IPS-18c (cell line): ENCODE data around the gene ATP1B2.
A peak's percentile ranks its signal among the peaks of the same experiment; 100 is the strongest.
"Not testable (repeated sequence)": the region's sequence is repeated elsewhere in the genome, so short reads cannot be mapped to it uniquely, and the experiment has no call there.

Source experiments
- H3K4me3 ChIP-seq: 2 replicates; pipeline ENCODE4 v1.7.0; 2013; ENCODE audit warnings: low read depth, mild to moderate bottlenecking, low read length, moderate library complexity; ENCODE audit not compliant: insufficient read depth
- H3K9me3 ChIP-seq: one replicate; pipeline ENCODE4 v1.6.1; 2013; ENCODE audit warnings: mild to moderate bottlenecking, low read length, moderate library complexity; ENCODE audit not compliant: control insufficient read depth, insufficient read depth

Gene ATP1B2

DNA sequence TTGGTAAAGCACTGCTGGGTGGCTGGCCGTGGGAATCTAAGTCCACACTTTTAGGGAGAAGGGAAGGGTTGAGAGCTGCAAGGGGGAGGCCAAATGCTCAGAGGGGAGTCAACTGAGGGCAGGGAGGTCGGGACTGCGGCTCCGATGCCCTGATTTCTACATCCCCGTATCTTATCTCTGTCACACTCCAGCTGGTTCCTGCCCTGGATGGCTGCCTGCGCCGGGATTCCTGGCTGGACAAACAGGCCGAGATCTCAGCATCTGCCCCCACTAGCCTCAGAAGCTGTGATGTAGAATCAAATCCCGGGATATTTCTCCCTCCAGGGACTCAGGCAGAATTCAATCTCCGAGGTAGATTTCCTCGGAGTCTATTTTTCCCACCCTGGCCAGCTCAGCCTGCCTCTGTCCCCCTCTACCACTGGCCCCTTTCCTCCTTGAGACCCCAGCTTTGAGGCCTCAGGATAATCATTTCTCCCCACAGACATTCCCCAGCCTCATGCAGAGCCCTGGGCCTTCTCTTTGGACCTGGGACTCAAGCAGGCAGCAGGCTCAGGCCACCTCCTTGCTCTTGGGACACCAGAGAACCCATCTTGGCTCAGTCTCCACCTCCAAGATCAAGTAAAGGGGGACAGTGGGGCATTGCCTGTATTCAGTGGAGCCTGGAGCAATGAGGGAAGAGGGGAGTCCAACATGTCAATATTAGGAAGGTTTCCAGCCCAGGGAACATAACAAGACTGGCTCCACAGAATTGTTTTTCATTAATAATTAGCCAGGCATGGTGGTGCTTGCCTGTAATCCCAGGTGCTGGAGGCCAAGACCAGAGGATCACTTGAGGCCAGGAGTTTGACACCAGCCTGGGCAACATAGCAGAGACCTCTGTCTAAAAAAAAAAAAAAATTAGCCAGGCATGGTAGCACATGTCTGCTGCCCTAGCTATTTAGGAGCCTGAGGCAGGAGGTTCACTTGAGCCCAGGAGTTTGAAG, 19.0 kb upstream of the ATP1B2 start:
- no peaks in the 10 kb centered on the region for H3K9me3 ChIP-seq
- no peak overlapping the region for H3K4me3 ChIP-seq

DNA sequence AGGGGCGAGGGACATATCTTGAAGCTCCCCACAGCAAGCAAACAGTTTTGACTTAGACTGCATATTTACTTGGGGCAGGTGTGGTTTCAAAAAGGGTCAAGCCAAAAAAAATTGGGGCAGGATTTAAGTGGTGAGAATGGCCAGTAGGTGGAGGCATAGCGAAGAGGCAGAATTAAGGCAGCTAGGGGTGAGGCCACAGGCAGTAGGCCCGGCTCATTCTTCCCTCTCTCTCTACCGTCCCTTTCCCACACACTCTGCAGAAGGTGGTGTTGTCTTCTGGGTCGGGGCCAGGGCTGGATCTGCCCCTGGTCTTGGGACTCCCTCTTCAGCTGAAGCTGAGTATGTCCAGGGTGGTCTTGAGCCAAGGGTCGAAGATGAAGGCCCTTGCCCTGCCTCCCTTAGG, 18.2 kb upstream of the ATP1B2 start:
- H3K4me3 ChIP-seq: no peak overlapping the region
- no peaks in the 10 kb centered on the region for H3K9me3 ChIP-seq

DNA sequence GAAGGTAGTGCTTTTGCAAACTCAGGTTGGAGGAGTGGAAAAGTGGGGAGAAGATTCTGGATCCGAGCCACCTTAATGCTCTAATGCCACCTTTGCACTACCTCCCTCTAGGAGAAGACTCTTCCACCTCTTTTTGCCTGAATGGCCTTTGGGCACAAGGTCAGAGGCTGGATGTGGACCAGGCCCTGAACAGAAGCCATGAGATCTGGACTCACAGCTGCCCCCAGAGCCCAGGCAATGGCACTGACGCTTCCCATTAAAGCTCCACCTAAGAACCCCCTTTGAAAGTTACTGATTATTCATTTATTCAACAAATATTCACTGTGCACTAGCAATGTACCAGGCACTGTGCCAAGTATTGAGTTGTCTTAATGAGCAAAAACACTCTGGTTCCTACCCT, 17.6 kb upstream of the ATP1B2 start:
- Histone ChIP-seq H3K4me3 (no peak overlapping the region), H3K9me3 (no peaks in the 10 kb centered on the region)

DNA sequence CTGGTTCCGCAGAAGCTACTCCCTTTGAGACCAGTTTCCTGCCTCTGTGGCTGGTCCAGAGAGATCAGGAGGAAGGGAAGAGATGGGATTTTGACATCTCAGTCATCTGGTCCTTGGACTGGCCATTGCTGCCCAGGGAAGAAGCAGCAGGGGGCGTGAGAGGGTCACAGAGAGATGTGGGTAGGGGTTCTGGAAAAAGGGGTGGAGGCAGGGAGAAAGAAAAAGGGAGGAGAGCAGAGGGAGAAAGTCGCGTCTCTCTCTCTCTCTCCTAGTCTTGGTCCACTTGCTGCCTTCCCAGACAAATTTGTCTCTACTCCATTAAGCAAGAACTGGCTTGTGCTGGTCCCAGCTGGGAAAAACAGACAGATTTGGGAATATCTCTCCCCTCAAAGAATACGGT, 16.3 kb upstream of the ATP1B2 start:
- H3K4me3 ChIP-seq: no peak overlapping the region
- H3K9me3 ChIP-seq: no peaks in the 10 kb centered on the region

DNA sequence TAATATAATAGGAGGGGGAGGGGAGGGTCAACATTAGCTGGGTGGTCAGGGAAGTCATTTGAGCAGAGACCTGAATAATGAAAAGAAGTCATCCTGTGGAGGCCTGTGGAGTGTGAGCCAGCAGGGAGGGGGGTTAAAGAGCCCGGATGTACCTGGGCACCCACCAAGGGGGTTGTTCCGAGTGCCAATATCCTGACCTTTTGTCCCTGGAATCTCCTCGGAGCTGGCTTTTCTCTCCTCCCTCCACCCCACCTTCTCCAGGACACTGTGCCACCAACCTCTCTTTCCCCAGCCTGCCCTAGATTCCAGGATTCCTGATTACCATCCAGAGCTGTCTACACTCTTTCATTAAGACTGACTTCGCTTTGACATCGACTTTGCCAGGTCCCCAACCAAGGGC, 14.6 kb upstream of the ATP1B2 start:
- H3K4me3 ChIP-seq: no peak overlapping the region
- no peaks in the 10 kb centered on the region for H3K9me3 ChIP-seq

DNA sequence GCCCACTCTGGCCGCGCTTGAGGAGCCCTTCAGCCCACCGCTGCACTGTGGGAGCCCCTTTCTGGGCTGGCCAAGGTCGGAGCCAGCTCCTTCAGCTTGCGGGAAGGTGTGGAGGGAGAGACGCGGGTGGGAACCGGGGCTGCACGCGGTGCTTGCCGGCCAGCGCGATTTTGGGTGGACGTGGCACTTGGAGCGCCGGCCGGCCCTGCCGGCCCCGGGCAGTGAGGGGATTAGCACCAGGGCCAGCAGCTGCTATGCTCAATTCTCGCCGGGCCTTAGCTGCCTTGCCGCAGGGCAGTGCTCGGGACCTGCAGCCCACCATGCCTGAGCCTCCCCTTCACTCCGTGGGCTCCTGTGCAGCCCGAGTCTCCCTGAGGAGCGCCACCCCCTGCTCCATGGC, 9.9 kb upstream of the ATP1B2 start:
- no peak overlapping the region for H3K4me3 ChIP-seq

DNA sequence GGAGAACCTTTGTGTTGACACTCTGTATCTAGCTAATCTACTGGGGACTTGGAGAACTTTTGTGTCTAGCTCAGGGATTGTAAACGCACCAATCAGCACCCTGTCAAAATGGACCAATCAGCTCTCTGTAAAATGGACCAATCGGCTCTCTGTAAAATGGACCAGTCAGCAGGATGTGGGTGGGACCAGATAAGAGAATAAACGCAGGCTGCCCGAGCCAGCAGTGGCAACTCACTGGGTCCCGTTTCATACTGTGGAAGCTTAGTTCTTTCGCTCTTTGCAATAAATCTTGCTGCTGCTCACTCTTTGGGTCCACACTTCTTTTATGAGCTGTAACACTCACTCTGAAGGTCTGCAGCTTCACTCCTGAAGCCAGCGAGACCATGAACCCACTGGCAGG, 9.1 kb upstream of the ATP1B2 start:
- H3K9me3 ChIP-seq, H3K4me3 ChIP-seq: not testable (repeated sequence)

More for the DNA sequence above, 9.9 kb upstream of the ATP1B2 start:
- H3K9me3 ChIP-seq: no peaks in the 10 kb centered on the region

DNA sequence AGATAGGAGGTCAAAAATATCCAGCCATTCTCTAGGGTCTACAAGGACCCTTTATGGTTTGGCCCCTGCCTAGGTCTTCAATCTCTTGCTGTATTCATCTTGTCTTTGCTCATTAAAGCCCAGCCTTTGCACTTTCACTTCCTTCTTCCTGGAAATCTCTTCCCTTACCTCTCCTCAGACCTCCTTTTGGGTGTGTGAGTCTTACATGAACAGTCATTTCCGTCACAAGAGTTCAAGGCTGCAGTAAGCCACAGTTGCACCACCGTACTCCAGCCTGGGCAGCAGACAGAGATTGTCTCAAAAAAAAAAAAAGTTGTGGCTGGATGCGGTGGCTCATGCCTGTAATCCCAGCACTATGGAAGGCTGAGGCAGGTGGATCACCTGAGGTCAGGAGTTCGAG, 6.0 kb upstream of the ATP1B2 start:
- H3K9me3 ChIP-seq: no peaks in the 10 kb centered on the region

DNA sequence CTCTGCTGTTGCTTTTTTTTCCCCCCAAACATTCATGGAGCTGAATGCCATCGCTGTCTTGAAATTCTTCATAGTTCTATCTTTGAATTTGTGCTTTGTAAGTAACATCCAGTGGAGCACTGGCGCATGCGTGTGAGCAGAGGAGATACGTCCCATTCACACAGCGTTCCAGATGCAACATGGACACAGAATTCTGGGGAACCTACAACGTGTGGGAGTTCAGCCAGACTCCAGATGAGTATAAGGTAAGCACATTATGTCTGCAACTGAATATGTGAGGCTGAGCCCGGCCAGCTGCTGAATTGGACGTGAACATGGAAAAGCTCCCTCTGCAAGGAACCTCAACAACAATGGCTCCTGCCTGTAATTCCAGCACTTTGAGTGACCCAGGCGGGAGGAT, 4.3 kb upstream of the ATP1B2 start:
- no peaks in the 10 kb centered on the region for H3K9me3 ChIP-seq
- no peak overlapping the region for H3K4me3 ChIP-seq

More for the DNA sequence above, 6.0 kb upstream of the ATP1B2 start:
- no peak overlapping the region for H3K4me3 ChIP-seq

DNA sequence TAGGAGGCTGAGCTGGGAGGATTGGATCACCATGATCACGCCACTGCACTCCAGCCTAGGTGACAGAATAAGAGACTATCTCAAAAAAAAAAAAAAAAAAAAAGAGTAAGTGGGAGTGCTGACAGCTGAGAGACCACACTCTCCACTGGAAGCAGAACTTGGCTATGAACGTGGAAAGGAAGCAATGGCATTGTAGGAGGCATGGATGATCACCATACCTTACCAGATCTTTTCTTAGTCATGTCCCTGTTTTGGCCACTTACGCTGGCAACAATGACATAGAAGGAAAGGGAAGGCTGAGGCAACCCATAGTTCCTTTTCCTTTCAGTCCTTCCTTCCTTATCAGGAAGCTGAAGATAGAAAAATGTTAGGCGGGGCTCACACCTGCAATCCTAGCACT, 3.7 kb upstream of the ATP1B2 start:
- Histone ChIP-seq H3K9me3 (no peaks in the 10 kb centered on the region), H3K4me3 (no peak overlapping the region)

DNA sequence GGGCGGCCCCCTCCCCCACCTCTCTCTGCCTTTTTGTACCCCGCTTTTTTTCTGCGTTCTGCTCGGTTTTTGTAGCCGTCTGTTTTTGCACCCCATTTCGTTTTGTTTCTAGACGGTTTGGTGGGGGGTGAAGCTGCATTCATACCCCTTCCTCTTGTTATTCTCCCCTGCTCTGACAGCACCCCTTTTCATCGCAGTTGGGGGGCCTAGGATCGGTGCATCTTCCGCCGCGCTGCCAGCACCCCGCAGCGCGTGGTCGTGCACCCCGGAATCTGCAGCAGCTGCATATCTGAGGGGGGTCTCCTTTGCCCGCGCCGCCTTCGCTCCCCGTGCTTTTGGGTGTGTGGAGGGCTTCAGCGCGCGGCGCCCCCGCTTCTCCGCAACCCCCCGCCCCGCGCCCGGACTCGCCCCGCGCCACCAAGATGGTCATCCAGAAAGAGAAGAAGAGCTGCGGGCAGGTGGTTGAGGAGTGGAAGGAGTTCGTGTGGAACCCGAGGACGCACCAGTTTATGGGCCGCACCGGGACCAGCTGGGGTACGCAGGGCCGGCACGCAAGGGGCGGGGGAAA, 455 bp downstream of the ATP1B2 start:
- H3K4me3 ChIP-seq: peak overlapping the region; percentile 67
- H3K9me3 ChIP-seq: no peaks in the 10 kb centered on the region

DNA sequence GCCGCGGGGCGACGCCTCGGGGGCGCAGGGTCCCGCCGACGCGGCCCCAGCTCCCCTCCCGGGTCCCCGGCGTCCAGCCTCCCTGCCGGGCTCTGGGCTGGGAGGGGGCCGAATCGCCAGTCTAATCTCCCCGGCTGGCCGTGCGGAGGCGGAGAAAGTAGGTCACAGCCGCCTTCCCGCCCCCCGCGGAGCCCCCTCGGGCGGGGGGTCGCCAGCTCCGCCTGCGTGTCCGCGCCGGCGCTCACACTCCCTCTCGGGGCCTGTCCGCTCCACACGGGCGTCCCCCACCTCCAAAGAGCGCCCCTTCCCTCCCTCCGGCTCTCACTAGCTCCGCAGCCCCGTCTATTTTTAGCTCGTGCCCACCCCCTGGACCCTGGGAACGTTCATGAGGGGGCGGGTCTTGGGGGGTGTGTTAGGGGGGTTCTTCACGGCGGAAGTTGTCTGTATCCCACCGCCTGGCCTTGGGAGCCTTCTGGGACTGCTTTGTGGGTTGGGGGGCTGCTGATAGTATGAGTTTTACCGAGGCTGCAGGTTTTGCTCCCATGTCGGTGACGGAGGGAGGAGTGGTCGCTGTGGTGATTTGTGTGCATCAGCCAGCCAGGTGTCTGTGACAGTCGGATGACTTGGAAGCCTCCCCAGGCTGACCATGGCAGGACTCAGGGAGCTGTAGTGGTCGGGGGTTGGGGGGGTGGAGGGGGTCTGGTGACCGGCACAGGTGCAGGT, 1.1 kb downstream of the ATP1B2 start:
- peak overlapping the region; percentile 67 for H3K4me3 ChIP-seq
- H3K9me3 ChIP-seq: no peaks in the 10 kb centered on the region

DNA sequence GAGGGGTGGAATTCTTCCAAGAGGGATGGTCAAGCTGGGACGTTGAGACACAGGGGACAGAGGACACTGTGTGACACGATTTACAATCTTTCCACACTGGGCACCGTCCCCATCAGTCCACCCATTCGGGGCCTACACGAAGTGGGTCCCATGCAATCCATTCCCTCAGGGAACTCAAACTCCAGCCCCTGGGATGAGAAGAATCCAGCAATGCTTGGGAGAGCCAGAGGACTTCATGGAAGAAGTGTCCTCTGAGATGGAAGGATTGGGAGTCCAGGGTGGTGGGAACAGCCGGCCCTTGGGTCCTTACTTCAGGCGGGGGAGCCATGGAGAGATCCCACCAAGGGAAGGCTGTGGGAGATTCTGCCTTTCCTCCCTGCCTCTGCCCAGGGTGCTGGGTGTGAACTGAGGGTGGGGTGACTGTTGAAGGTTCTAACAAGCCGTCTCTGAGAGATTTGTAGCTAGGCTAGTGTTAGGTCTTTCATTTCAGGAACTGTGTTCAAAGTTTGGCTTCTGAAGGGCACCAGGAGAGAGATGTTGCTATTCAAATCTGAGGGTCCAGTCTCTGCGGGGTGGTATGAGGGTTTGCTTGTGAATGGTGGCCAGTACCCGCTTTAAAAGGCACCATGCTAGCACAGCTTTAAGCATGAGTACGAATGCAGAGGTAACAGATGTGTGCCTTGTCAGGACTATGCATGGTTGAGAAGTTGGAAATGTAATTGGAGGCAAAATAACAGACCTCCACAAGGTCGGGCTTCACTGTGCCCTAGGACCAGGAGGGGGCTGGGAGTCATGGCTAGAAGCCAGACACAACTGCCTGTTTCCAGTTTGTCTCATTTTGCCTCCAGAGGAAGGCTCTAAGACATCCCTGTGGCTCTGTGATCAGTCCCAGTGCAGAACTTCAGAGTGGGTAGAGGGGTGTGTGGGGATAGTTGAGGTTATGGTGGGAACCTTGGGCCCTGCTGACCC, 1.9 kb downstream of the ATP1B2 start:
- no peaks in the 10 kb centered on the region for H3K9me3 ChIP-seq
- H3K4me3 ChIP-seq: no peak overlapping the region

DNA sequence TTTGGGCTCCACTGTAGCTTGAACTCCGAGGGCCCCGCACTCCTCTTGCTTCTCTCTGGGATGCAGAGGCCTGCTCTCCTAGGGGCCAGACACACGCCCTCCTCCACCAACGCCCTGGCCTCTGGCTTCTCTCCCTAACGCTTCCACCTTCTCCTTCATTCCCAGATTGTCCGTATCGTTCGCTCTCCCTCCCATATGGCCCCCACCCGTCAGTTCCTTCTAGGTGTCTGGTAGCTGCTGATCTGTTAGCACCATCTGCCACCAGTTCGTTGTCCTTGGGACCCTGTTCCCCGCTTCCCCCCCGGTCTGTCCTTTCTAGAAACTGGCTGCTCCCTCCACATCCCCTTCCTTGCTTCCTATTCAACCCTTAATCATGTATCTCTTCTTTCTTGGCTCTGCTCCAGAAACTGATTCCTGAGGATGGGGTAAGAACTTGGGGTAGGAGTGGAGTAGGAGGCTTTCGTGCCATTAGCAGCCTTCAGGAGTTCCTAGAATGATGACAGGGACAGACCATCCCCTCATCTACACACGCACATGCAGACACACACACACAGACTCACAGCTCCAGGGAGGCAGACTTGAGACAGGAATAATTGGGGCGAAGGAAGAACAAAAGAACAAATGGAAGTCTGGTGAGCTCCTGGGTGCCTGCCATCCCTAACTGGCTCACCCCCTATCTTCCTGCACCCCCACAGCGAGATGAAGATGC, 4.3 kb downstream of the ATP1B2 start:
- no peak overlapping the region for H3K4me3 ChIP-seq
- H3K9me3 ChIP-seq: no peaks in the 10 kb centered on the region

DNA sequence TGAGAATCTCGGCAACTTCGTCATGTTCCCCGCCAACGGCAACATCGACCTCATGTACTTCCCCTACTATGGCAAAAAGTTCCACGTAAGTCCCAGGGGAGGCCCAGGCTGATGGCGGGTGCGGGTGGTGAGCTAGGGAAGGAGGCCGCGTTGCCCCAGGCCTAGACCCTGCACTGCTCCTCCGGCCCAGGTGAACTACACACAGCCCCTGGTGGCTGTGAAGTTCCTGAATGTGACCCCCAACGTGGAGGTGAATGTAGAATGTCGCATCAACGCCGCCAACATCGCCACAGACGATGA, 4.8 kb downstream of the ATP1B2 start:
- H3K4me3 ChIP-seq: no peak overlapping the region
- H3K9me3 ChIP-seq: no peaks in the 10 kb centered on the region

DNA sequence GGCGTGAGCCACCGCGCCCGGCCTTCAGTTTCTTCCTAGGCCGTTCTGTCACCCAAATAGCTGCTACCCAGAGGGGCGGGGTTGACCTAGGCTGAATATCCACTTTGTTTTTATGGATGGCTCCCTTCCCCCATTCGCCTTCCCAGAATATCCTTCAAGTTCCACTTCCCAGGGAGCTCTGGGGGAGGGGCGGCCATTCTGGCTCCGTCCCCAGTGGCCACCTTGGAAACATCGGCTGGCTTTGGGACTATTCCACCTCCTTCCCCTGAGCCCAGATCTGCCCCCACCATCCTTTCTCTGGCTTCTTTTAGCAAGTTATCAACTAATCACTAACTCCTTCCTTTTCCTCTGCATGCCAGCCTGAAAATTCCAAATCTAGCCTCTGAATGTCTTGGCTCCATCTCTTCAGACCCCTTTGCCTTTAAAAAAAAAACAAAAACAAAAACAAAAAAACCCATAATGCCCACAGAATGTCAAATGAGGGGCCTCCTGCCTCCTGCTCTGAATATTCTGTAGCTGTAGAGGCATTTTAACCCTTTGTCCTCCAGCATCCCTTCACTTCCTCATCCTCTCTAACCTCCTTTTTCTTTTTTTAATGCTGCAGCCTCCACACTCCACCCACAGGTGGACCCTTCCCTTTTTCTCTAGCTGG, 6.4 kb downstream of the ATP1B2 start:
- no peaks in the 10 kb centered on the region for H3K9me3 ChIP-seq
- peak overlapping the region; percentile 16; the same call in 1 of the 2 replicates for H3K4me3 ChIP-seq
